M059J (cell line): ENCODE measurements around the gene ZC3H10. TPM values are rescaled to one million over a fixed set of nuclear protein-coding genes. Genes with fewer than 3 reads are reported as not detected.

Experiments used
- DNase-seq: peaks from one replicate; pipeline ENCODE4 v3.0.0-alpha.2; 2012; ENCODE audit warnings: low read depth
- total RNA-seq: library from RNA; depleted of rRNA; stranded (reverse); fragments of >200 nt; shearing (Covaris generic); gene quantifications from 2 replicates; pipeline ENCODE4 v1.2.3, GENCODE V29; 2014

Gene ZC3H10
- total RNA-seq, 1 experiment from 2014 or later = 2.1 TPM

GRCh38 chr12:56102683-56103065 is 15.4 kb upstream of the ZC3H10 start:
- DNase-seq = no peak

GRCh38 chr12:56103066-56103711 is 14.9 kb upstream of the ZC3H10 start:
- DNase-seq = no peak

GRCh38 chr12:56103823-56104108 is 14.3 kb upstream of the ZC3H10 start:
- DNase-seq = no peak

GRCh38 chr12:56104109-56104814 is 13.8 kb upstream of the ZC3H10 start, which contains the start of gene PA2G4:
PA2G4 (plus strand) TSS chr12:56104559; CDS start chr12:56104738, 179 bp downstream.
- peak; percentile 99 for DNase-seq

GRCh38 chr12:56104815-56105608 is 13.1 kb upstream of the ZC3H10 start:
- DNase-seq = no peak

- DNase-seq = no peak
These were observed 12.5 kb upstream of the ZC3H10 start for GRCh38 chr12:56105609-56105902.

- no peak for DNase-seq
These were observed 10.8 kb upstream of the ZC3H10 start for GRCh38 chr12:56107242-56107641.

GRCh38 chr12:56110571-56110970 is 7.5 kb upstream of the ZC3H10 start:
- DNase-seq = no peak

- no peak for DNase-seq
These were observed 4.0 kb upstream of the ZC3H10 start for GRCh38 chr12:56114084-56114483.

- peak; percentile 41 for DNase-seq
These were observed 2.7 kb upstream of the ZC3H10 start for GRCh38 chr12:56115329-56115728.

- peak; percentile 91 for DNase-seq
These were observed 1.6 kb upstream of the ZC3H10 start, which contains the start of gene RPL41 for GRCh38 chr12:56116267-56117081. RPL41 (plus strand) TSS chr12:56116633.

- DNase-seq = peak; percentile 25
These were observed 872 bp upstream of the ZC3H10 start for GRCh38 chr12:56117082-56117706.

GRCh38 chr12:56118688-56119357 is 757 bp downstream of the ZC3H10 start:
- DNase-seq = no peak

- DNase-seq = peak; percentile 89
These were observed 1.3 kb downstream of the ZC3H10 start for GRCh38 chr12:56119361-56119796.

GRCh38 chr12:56120158-56120846 is 2.2 kb downstream of the ZC3H10 start:
- peak; percentile 59 for DNase-seq

- no peak for DNase-seq
These were observed 3.3 kb downstream of the ZC3H10 start for GRCh38 chr12:56121204-56121870.

GRCh38 chr12:56122637-56123036 is 4.6 kb downstream of the ZC3H10 start:
- no peak for DNase-seq

- no peak for DNase-seq
These were observed 6.1 kb downstream of the ZC3H10 start for GRCh38 chr12:56124133-56124532.

GRCh38 chr12:56126732-56127239 is 8.7 kb downstream of the ZC3H10 start:
- no peak for DNase-seq

- no peak for DNase-seq
These were observed 9.4 kb downstream of the ZC3H10 start for GRCh38 chr12:56127485-56127887.
